ENCODE results near the gene CPED1.

CPED1 gene

GRCh38 chr7:121076350-121077164, 88.0 kb downstream of the CPED1 start:
- Histone ChIP-seq H2AFZ (ENCODE audit: low read length) (no peak overlapping the region), H3K23ac (ENCODE audit: low read depth, low read length, poor library complexity) (no peak overlapping the region), H3K18ac (ENCODE audit: low read length) (no peak overlapping the region), H3K27ac (replicated peaks; ENCODE audit: low read length) (no peak overlapping the region), H3K9ac (ENCODE audit: low read depth, low read length, poor library complexity) (no peak overlapping the region), H3K9me3 (replicated peaks in 1 of 2; ENCODE audit: control insufficient read depth in 2 of 2, insufficient read depth in 1 of 2, low read depth in 1 of 2, low read length in 2 of 2) (peaks cover 0 to 2% of the 10 kb centered on the region in 2 donors), H3K4me2 (ENCODE audit: insufficient read depth, low read length, poor library complexity, severe bottlenecking) (no peak overlapping the region), H3K36me3 (replicated peaks in 1 of 2; ENCODE audit: control insufficient read depth in 2 of 2, insufficient read depth in 2 of 2, low read length in 2 of 2) (no peaks in the 10 kb centered on the region), H3K27me3 (ENCODE audit: control insufficient read depth in 3 of 3, insufficient read depth in 3 of 3, low read depth in 1 of 3, low read length in 3 of 3) (peaks cover 0 to 6% (median 0%) of the 10 kb centered on the region in 3 experiments), H3K79me1 (ENCODE audit: low read depth, low read length) (no peaks in the 10 kb centered on the region), H2BK15ac (ENCODE audit: low read length) (no peak overlapping the region), H3K4me1 (ENCODE audit: control insufficient read depth in 2 of 2, insufficient read depth in 1 of 2, low read depth in 1 of 2, low read length in 2 of 2) (no peaks in the 10 kb centered on the region), H4K8ac (ENCODE audit: low read depth, low read length) (no peak overlapping the region), H2AK5ac (ENCODE audit: low read depth, low read length) (no peak overlapping the region), H3K4me3 (ENCODE audit: low read length in 2 of 2) (no peak overlapping the region), H3K14ac (ENCODE audit: low read length) (no peak overlapping the region), H2BK120ac (ENCODE audit: low read depth, low read length) (no peak overlapping the region), H3K4ac (ENCODE audit: low read length) (no peak overlapping the region), H2BK12ac (ENCODE audit: low read length) (no peak overlapping the region), H4K91ac (ENCODE audit: low read depth, low read length, poor library complexity) (no peak overlapping the region), H2BK5ac (ENCODE audit: low read length) (no peak overlapping the region)
- WGBS, 2 donors (ENCODE audit: extremely low coverage in 2 of 2, insufficient read length in 2 of 2, insufficient replicate concordance in 1 of 2): no CpG with 5 or more reads among the region's 3 CpGs
- no peak for DNase-seq (ENCODE audit: low spot score)

GRCh38 chr7:121077165-121077630, 88.7 kb downstream of the CPED1 start:
- peaks cover 0 to 2% of the 10 kb centered on the region in 2 donors for H3K9me3 ChIP-seq (replicated peaks in 1 of 2; ENCODE audit: control insufficient read depth in 2 of 2, insufficient read depth in 1 of 2, low read depth in 1 of 2, low read length in 2 of 2)
- no peak overlapping the region for H2BK12ac ChIP-seq (ENCODE audit: low read length)
- H3K36me3 ChIP-seq (replicated peaks in 1 of 2; ENCODE audit: control insufficient read depth in 2 of 2, insufficient read depth in 2 of 2, low read length in 2 of 2): no peaks in the 10 kb centered on the region
- H3K9ac ChIP-seq (ENCODE audit: low read depth, low read length, poor library complexity): no peak overlapping the region
- no peaks in the 10 kb centered on the region for H3K4me1 ChIP-seq (ENCODE audit: control insufficient read depth in 2 of 2, insufficient read depth in 1 of 2, low read depth in 1 of 2, low read length in 2 of 2)
- H3K18ac ChIP-seq (ENCODE audit: low read length): no peak overlapping the region
- no peak overlapping the region for H3K4ac ChIP-seq (ENCODE audit: low read length)
- H3K27me3 ChIP-seq (ENCODE audit: control insufficient read depth in 3 of 3, insufficient read depth in 3 of 3, low read depth in 1 of 3, low read length in 3 of 3): peaks cover 0 to 2% (median 0%) of the 10 kb centered on the region in 3 experiments
- no peak overlapping the region for H3K23ac ChIP-seq (ENCODE audit: low read depth, low read length, poor library complexity)
- no peak overlapping the region for H2BK5ac ChIP-seq (ENCODE audit: low read length)
- H3K27ac ChIP-seq (replicated peaks; ENCODE audit: low read length): no peak overlapping the region
- H4K91ac ChIP-seq (ENCODE audit: low read depth, low read length, poor library complexity): no peak overlapping the region
- H4K8ac ChIP-seq (ENCODE audit: low read depth, low read length): no peak overlapping the region
- H3K4me3 ChIP-seq (ENCODE audit: low read length in 2 of 2): no peak overlapping the region
- H2BK15ac ChIP-seq (ENCODE audit: low read length): no peak overlapping the region
- H2AK5ac ChIP-seq (ENCODE audit: low read depth, low read length): no peak overlapping the region
- H2BK120ac ChIP-seq (ENCODE audit: low read depth, low read length): no peak overlapping the region
- H3K4me2 ChIP-seq (ENCODE audit: insufficient read depth, low read length, poor library complexity, severe bottlenecking): no peak overlapping the region
- H3K79me1 ChIP-seq (ENCODE audit: low read depth, low read length): no peaks in the 10 kb centered on the region
- H3K14ac ChIP-seq (ENCODE audit: low read length): no peak overlapping the region
- DNase-seq (ENCODE audit: low spot score): no peak
- no peak overlapping the region for H2AFZ ChIP-seq (ENCODE audit: low read length)

GRCh38 chr7:121078701-121079227, 90.3 kb downstream of the CPED1 start:
- Histone ChIP-seq H3K4me3 (ENCODE audit: low read length in 2 of 2) (no peak overlapping the region), H3K27me3 (ENCODE audit: control insufficient read depth in 3 of 3, insufficient read depth in 3 of 3, low read depth in 1 of 3, low read length in 3 of 3) (no peaks in the 10 kb centered on the region), H3K4ac (ENCODE audit: low read length) (no peak overlapping the region), H3K36me3 (replicated peaks in 1 of 2; ENCODE audit: control insufficient read depth in 2 of 2, insufficient read depth in 2 of 2, low read length in 2 of 2) (no peaks in the 10 kb centered on the region), H4K91ac (ENCODE audit: low read depth, low read length, poor library complexity) (no peak overlapping the region), H2BK5ac (ENCODE audit: low read length) (no peak overlapping the region), H3K4me2 (ENCODE audit: insufficient read depth, low read length, poor library complexity, severe bottlenecking) (no peak overlapping the region), H2BK120ac (ENCODE audit: low read depth, low read length) (no peak overlapping the region), H2AFZ (ENCODE audit: low read length) (no peak overlapping the region), H2BK15ac (ENCODE audit: low read length) (no peak overlapping the region), H3K27ac (replicated peaks; ENCODE audit: low read length) (no peak overlapping the region), H3K23ac (ENCODE audit: low read depth, low read length, poor library complexity) (no peak overlapping the region), H3K18ac (ENCODE audit: low read length) (no peak overlapping the region), H3K14ac (ENCODE audit: low read length) (no peak overlapping the region), H3K79me1 (ENCODE audit: low read depth, low read length) (no peaks in the 10 kb centered on the region), H3K9ac (ENCODE audit: low read depth, low read length, poor library complexity) (no peak overlapping the region), H4K8ac (ENCODE audit: low read depth, low read length) (no peak overlapping the region), H3K9me3 (replicated peaks in 1 of 2; ENCODE audit: control insufficient read depth in 2 of 2, insufficient read depth in 1 of 2, low read depth in 1 of 2, low read length in 2 of 2) (peaks cover 0 to 2% of the 10 kb centered on the region in 2 donors), H2BK12ac (ENCODE audit: low read length) (no peak overlapping the region), H2AK5ac (ENCODE audit: low read depth, low read length) (no peak overlapping the region), H3K4me1 (ENCODE audit: control insufficient read depth in 2 of 2, insufficient read depth in 1 of 2, low read depth in 1 of 2, low read length in 2 of 2) (no peaks in the 10 kb centered on the region)
- WGBS, 2 donors (ENCODE audit: extremely low coverage in 2 of 2, insufficient read length in 2 of 2, insufficient replicate concordance in 1 of 2): no CpG with 5 or more reads among the region's 2 CpGs
- DNase-seq (ENCODE audit: low spot score): no peak

GRCh38 chr7:121079425-121080169, 91.1 kb downstream of the CPED1 start:
- Histone ChIP-seq H3K4me2 (ENCODE audit: insufficient read depth, low read length, poor library complexity, severe bottlenecking) (no peak overlapping the region), H2BK12ac (ENCODE audit: low read length) (no peak overlapping the region), H2BK5ac (ENCODE audit: low read length) (no peak overlapping the region), H3K4me3 (ENCODE audit: low read length in 2 of 2) (no peak overlapping the region), H3K4ac (ENCODE audit: low read length) (no peak overlapping the region), H4K8ac (ENCODE audit: low read depth, low read length) (no peak overlapping the region), H3K9me3 (replicated peaks in 1 of 2; ENCODE audit: control insufficient read depth in 2 of 2, insufficient read depth in 1 of 2, low read depth in 1 of 2, low read length in 2 of 2) (peaks cover 0 to 2% of the 10 kb centered on the region in 2 donors), H3K18ac (ENCODE audit: low read length) (no peak overlapping the region), H4K91ac (ENCODE audit: low read depth, low read length, poor library complexity) (no peak overlapping the region), H2BK120ac (ENCODE audit: low read depth, low read length) (no peak overlapping the region), H3K79me1 (ENCODE audit: low read depth, low read length) (no peaks in the 10 kb centered on the region), H2BK15ac (ENCODE audit: low read length) (no peak overlapping the region), H3K36me3 (replicated peaks in 1 of 2; ENCODE audit: control insufficient read depth in 2 of 2, insufficient read depth in 2 of 2, low read length in 2 of 2) (no peaks in the 10 kb centered on the region), H3K9ac (ENCODE audit: low read depth, low read length, poor library complexity) (no peak overlapping the region), H2AK5ac (ENCODE audit: low read depth, low read length) (no peak overlapping the region), H2AFZ (ENCODE audit: low read length) (no peak overlapping the region), H3K4me1 (ENCODE audit: control insufficient read depth in 2 of 2, insufficient read depth in 1 of 2, low read depth in 1 of 2, low read length in 2 of 2) (no peaks in the 10 kb centered on the region), H3K23ac (ENCODE audit: low read depth, low read length, poor library complexity) (no peak overlapping the region), H3K27ac (replicated peaks; ENCODE audit: low read length) (no peak overlapping the region), H3K14ac (ENCODE audit: low read length) (no peak overlapping the region), H3K27me3 (ENCODE audit: control insufficient read depth in 3 of 3, insufficient read depth in 3 of 3, low read depth in 1 of 3, low read length in 3 of 3) (no peaks in the 10 kb centered on the region)
- no peak for DNase-seq (ENCODE audit: low spot score)
- WGBS, 2 donors (ENCODE audit: extremely low coverage in 2 of 2, insufficient read length in 2 of 2, insufficient replicate concordance in 1 of 2): no CpG with 5 or more reads among the region's 5 CpGs
